HCT116 (cell line): Measurements from ENCODE around the gene DIS3L2. TPM values are rescaled to one million over a fixed set of nuclear protein-coding genes. Genes with fewer than 3 reads are reported as not detected.
"Not testable (repeated sequence)": the region's sequence is repeated elsewhere in the genome, so short reads cannot be mapped to it uniquely, and the experiment has no call there.

Experiments
- ATAC-seq: fragments of 200-7000 bp; cut with Tn5 transposase; 2 replicates; pipeline ENCODE4 v1.9.1; 2020; ENCODE audit warnings: mild to moderate bottlenecking, moderate library complexity
- BruUV-seq: library from RNA; stranded (reverse); fragments of 400-500 nt; replicated peaks from 2 replicates; lab custom pipeline; 2021; lab: Mats Ljungman, UMichigan
- CTCF ChIA-PET: fragments of 300-600 bp; sonication (Branson Sonifier 250); formaldehyde crosslinking; loops from one replicate; lab custom pipeline; 2021; ENCODE audit warnings: antibody characterized with exemption; lab: Charles Lee
- POLR2A ChIA-PET: fragments of 300-600, 350-600 bp; sonication (Branson Sonifier 250); formaldehyde crosslinking; loops from one replicate; lab custom pipeline; 2021; ENCODE audit warnings: antibody characterized with exemption; lab: Charles Lee
- RAD21 ChIA-PET, 2 experiments: fragments of 300-600 bp; sonication (Branson Sonifier 250); formaldehyde crosslinking; loops; one replicate each; lab custom pipeline; 2023; ENCODE audit warnings: low total read pairs in 2 of 2; ENCODE audit not compliant: uncharacterized antibody in 2 of 2, unreplicated experiment in 2 of 2, low non-redundant PET in 1 of 2; lab: Charles Lee
- DNase-seq: peaks from one replicate; pipeline ENCODE4 v3.0.0-alpha.2; 2010; ENCODE audit warnings: low read depth, low spot score
- H2AFZ ChIP-seq: fragments of 200-600 bp; shearing (Covaris generic), sonication (generic); 2 replicates; pipeline ENCODE4 v1.6.1; 2017; ENCODE audit warnings: low read depth, mixed run types, mixed read lengths, antibody characterized with exemption, low read length; ENCODE audit not compliant: poor library complexity, severe bottlenecking
- H3K27ac ChIP-seq: 2 replicates; pipeline ENCODE4 v1.5.1; 2012; ENCODE audit warnings: low read depth, low read length
- H3K27me3 ChIP-seq: fragments of 200-600 bp; sonication (generic); 2 replicates; pipeline ENCODE4 v1.6.1; 2016; ENCODE audit warnings: mixed run types, low read length, mixed read lengths; ENCODE audit not compliant: insufficient read depth
- H3K36me3 ChIP-seq, 2 experiments: fragments of 200-500 bp in 1 of 2; fragments of 200-600 bp in 1 of 2; sonication (Bioruptor generic) in 1 of 2; sonication (generic) in 1 of 2; 2 replicates each; pipeline versions ENCODE4 v1.5.1 to v1.6.1; 2014 to 2016; ENCODE audit warnings: low read length in 2 of 2, inconsistent platforms in 1 of 2, mixed read lengths in 1 of 2, mixed run types in 1 of 2; ENCODE audit not compliant: insufficient read depth in 2 of 2, control insufficient read depth in 1 of 2
- H3K4me1 ChIP-seq, 2 experiments: fragments of 200-600 bp in 1 of 2; sonication (generic) in 1 of 2; 2 replicates each; pipeline versions ENCODE4 v1.5.1 to v1.6.1; 2012 to 2017; ENCODE audit warnings: low read length in 2 of 2, inconsistent platforms in 1 of 2, mild to moderate bottlenecking in 1 of 2, mixed read lengths in 1 of 2, mixed run types in 1 of 2, moderate library complexity in 1 of 2; ENCODE audit not compliant: insufficient read depth in 2 of 2, control insufficient read depth in 1 of 2
- H3K4me2 ChIP-seq: fragments of 200-600 bp; sonication (generic); 2 replicates; pipeline ENCODE4 v1.6.1; 2017; ENCODE audit warnings: mixed run types, low read length, mixed read lengths
- H3K4me3 ChIP-seq, 2 experiments: fragments of 200-600 bp in 1 of 2; sonication (generic) in 1 of 2; replicated peaks in 1 of 2; 2 replicates each; pipeline ENCODE4 v1.5.1; 2011 to 2016; ENCODE audit warnings: low read length in 2 of 2, control low read depth in 1 of 2, low read depth in 1 of 2, mild to moderate bottlenecking in 1 of 2, mixed read lengths in 1 of 2, mixed run types in 1 of 2
- H3K79me2 ChIP-seq: fragments of 200-600 bp; sonication (generic); 2 replicates; pipeline ENCODE4 v1.6.1; 2017; ENCODE audit warnings: mild to moderate bottlenecking, mixed run types, low read length, moderate library complexity, mixed read lengths; ENCODE audit not compliant: insufficient read depth
- H3K9ac ChIP-seq: fragments of 200-600 bp; sonication (generic); 2 replicates; pipeline ENCODE4 v1.6.1; 2016; ENCODE audit warnings: low read length, mixed read lengths
- H3K9me2 ChIP-seq: fragments of 200-600 bp; sonication (generic), shearing (Covaris generic); 2 replicates; pipeline ENCODE4 v1.6.1; 2017; ENCODE audit warnings: mixed run types, mild to moderate bottlenecking, moderate library complexity; ENCODE audit not compliant: insufficient read depth
- H3K9me3 ChIP-seq, 2 experiments: fragments of 200-500 bp in 1 of 2; fragments of 200-600 bp in 1 of 2; sonication (Bioruptor generic) in 1 of 2; sonication (generic) in 1 of 2; 2 replicates each; pipeline ENCODE4 v1.6.1; 2014 to 2017; ENCODE audit warnings: low read length in 2 of 2, mixed read lengths in 2 of 2, inconsistent platforms in 1 of 2, low read depth in 1 of 2, mild to moderate bottlenecking in 1 of 2, mixed run types in 1 of 2, moderate library complexity in 1 of 2; ENCODE audit not compliant: control insufficient read depth in 1 of 2, insufficient read depth in 1 of 2
- H4K20me1 ChIP-seq: fragments of 200-600 bp; sonication (generic), shearing (Covaris generic); 2 replicates; pipeline ENCODE4 v1.6.1; 2017; ENCODE audit warnings: mixed run types, mild to moderate bottlenecking, moderate library complexity; ENCODE audit not compliant: insufficient read depth
- CBX3 ChIP-seq: IDR thresholded peaks from 2 replicates; pipeline ENCODE4 v1.6.1; 2012; ENCODE audit warnings: low read depth
- CEBPB ChIP-seq: IDR thresholded peaks from 2 replicates; pipeline ENCODE4 v1.6.1; 2012; ENCODE audit warnings: low read depth
- EZH2 ChIP-seq: fragments of 200-600 bp; sonication (generic); IDR thresholded peaks from 2 replicates; pipeline ENCODE4 v1.6.1; 2017; ENCODE audit warnings: antibody characterized with exemption, mixed run types
- EZH2phosphoT487 ChIP-seq: fragments of 200-600 bp; IDR thresholded peaks from 2 replicates; pipeline ENCODE4 v1.6.1; 2018; ENCODE audit warnings: antibody characterized with exemption, borderline replicate concordance
- FOSL1 ChIP-seq: IDR thresholded peaks from 2 replicates; pipeline ENCODE4 v1.6.1; 2012; ENCODE audit warnings: low read depth
- JUND ChIP-seq: IDR thresholded peaks from 2 replicates; pipeline ENCODE4 v1.6.1; 2012
- POLR2A ChIP-seq: IDR thresholded peaks from 2 replicates; pipeline ENCODE4 v1.7.0; 2011; ENCODE audit warnings: borderline replicate concordance; ENCODE audit not compliant: insufficient read depth, insufficient read length; ENCODE audit errors: extremely low read depth
- SRF ChIP-seq: IDR thresholded peaks from 2 replicates; pipeline ENCODE4 v1.6.1; 2012; ENCODE audit warnings: low read depth
- ZFX ChIP-seq: fragments of 450-650 bp; IDR thresholded peaks from 2 replicates; pipeline ENCODE4 v1.6.1; 2017
- ZNF274 ChIP-seq: fragments of 200-500 bp; sonication (Bioruptor generic); IDR thresholded peaks from 2 replicates; pipeline ENCODE4 v1.6.1; 2014; ENCODE audit warnings: mild to moderate bottlenecking, low read depth, low read length, inconsistent platforms
- intact Hi-C: fragments of 100-400 bp; cut with micrococcal nuclease; formaldehyde crosslinking; loops from 2 replicates; pipeline ENCODE4 v1.10.0; 2022
- total RNA-seq: library from RNA; stranded (reverse); gene quantifications from one replicate; pipeline ENCODE4 v1.2.1, GENCODE V29; 2021; ENCODE audit not compliant: unreplicated experiment
- TF ChIP-seq, protein P1 (sequence below): IDR thresholded peaks from 2 replicates; pipeline ENCODE4 v1.6.1; 2011; ENCODE audit warnings: mild to moderate bottlenecking, low read length, moderate library complexity; ENCODE audit not compliant: insufficient replicate concordance; ENCODE audit errors: extremely low read depth
- TF ChIP-seq, protein P2 (sequence below), 3 experiments: fragments of 200-600 bp in 1 of 3; sonication (generic) in 1 of 3; IDR thresholded peaks in 2 of 3; conservative IDR thresholded peaks in 1 of 3; 2 replicates each; pipeline ENCODE4 v1.5.1; 2012 to 2017; ENCODE audit warnings: low read depth in 2 of 3, low read length in 2 of 3, antibody characterized with exemption in 1 of 3, borderline replicate concordance in 1 of 3, control low read depth in 1 of 3, mild to moderate bottlenecking in 1 of 3, mixed read lengths in 1 of 3, mixed run types in 1 of 3, moderate library complexity in 1 of 3; ENCODE audit not compliant: insufficient read depth in 1 of 3
- TF ChIP-seq, protein P3 (sequence below): IDR thresholded peaks from 2 replicates; pipeline ENCODE4 v1.6.1; 2012
- TF ChIP-seq, protein P4 (sequence below): IDR thresholded peaks from 2 replicates; pipeline ENCODE4 v1.6.1; 2012

Gene DIS3L2
- total RNA-seq, 1 experiment from 2014 or later: 42.5 TPM

DNA sequence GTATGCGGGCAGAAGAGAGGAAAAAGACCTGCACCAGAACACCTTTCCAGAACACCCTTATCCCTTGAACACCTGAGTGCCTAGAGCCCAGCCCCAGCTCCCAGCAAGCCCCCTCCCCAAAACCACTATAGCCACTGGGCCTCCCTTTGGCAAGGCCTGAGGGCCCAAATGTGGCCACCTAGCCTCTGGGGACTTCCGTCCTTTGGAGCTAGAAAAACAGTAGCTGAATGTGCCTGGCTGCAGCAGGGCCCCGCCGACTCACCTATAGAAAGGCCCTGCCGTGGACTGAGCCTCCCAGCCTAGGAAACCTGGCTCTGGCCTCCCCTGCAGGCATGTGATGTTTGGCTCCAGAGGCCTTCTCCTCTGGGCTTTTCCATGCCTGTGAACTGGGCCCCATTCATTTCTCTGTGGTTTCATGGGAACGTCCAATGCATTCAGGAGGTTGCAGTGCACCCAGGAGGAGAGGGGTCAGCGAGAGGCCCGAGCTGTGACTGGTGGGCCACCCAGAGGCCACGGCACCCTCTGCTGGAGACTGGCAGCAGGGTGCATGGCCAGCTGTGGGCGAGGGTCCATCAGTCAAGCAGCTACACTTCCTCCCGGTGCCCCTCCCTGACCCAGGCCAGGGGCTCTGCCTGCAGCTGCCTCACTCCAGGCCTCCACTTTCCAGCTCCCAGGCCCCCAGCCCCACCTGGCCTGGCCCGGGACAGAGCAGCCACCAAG is 401.7 kb downstream of the DIS3L2 start:
- intact Hi-C loops, H3K27me3 ChIP-seq, BruUV-seq, H3K27ac ChIP-seq, H3K4me2 ChIP-seq, H3K36me3 ChIP-seq, H3K9ac ChIP-seq, H3K9me2 ChIP-seq, H3K4me3 ChIP-seq, ATAC-seq, H3K79me2 ChIP-seq, POLR2A ChIA-PET, H4K20me1 ChIP-seq, H2AFZ ChIP-seq, H3K9me3 ChIP-seq, H3K4me1 ChIP-seq, DNase-seq, RAD21 ChIA-PET: not testable (repeated sequence)
- CTCF ChIA-PET: interaction anchor here (1.1 to 1.9 kb wide), 3 partner anchors 22 to 462 kb away, joined by 3 to 5 read pairs (median 3); no protein-coding TSS in a partner anchor

DNA sequence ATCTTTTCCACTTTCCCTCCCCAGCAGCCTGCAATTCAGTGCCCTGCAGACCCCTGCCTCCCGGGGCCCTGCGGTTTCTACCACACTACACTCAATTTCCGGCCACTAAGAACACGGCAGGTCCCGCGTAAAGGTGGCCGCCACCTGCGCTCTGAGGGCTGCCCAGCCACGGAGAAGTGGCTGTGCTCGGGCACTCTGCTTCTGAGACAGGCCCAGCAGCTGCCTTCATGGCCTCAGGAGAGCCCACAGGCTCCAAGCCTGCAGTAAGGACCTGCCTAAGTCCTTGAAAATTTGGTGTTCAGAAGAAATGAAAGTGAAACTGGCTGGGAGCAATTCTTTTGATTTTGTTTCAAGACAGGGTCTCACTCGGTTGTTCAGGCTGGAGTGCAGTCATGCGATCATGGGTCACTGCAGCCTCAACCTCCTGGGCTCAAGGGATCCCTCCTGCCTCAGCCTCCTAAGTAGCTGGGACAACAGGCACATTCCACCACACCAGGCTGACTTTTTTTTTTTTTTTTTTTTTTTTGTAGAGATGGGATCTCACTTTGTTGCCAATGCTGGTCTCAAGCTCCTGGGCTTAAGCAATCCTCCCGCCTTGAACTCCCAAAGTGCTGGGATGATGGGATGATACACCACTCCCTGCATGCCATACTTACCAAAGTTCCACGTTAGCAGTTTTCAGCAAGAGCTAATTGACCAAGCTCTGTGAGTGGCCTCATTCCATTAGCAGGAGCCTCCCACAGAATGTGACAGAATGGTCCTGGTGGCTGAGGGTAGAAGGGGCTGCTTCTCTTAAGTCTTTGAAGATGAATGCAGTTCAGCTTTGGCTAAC is 402.5 kb downstream of the DIS3L2 start:
- ChIA-PET RAD21 (interaction anchor here in 1 of 2 experiments (0.7 kb wide), 1 partner anchor 71 kb away, joined by 7 read pairs; no protein-coding TSS in a partner anchor), CTCF (interaction anchor here (1.1 to 1.8 kb wide), 3 partner anchors 21 to 463 kb away, joined by 3 to 4 read pairs (median 3); no protein-coding TSS in a partner anchor), POLR2A (no interaction called here)
- Histone ChIP-seq H3K4me3 (no peak overlapping the region), H3K27me3 (no peaks in the 10 kb centered on the region), H4K20me1 (no peaks in the 10 kb centered on the region), H3K79me2 (no peaks in the 10 kb centered on the region), H3K9me2 (no peaks in the 10 kb centered on the region), H3K9me3 (no peaks in the 10 kb centered on the region), H3K36me3 (no peaks in the 10 kb centered on the region), H2AFZ (no peak overlapping the region), H3K9ac (no peak overlapping the region), H3K27ac (no peak overlapping the region), H3K4me2 (no peak overlapping the region), H3K4me1 (peaks cover 0 to 4% of the 10 kb centered on the region in 2 experiments; a peak in 1 of 4 replicates)
- no TSS peak for BruUV-seq
- no peak for ATAC-seq
- intact Hi-C loops: no loop called here
- no peak for DNase-seq
- no peak for TF ChIP-seq SRF
- TF ChIP-seq, protein P1, sequence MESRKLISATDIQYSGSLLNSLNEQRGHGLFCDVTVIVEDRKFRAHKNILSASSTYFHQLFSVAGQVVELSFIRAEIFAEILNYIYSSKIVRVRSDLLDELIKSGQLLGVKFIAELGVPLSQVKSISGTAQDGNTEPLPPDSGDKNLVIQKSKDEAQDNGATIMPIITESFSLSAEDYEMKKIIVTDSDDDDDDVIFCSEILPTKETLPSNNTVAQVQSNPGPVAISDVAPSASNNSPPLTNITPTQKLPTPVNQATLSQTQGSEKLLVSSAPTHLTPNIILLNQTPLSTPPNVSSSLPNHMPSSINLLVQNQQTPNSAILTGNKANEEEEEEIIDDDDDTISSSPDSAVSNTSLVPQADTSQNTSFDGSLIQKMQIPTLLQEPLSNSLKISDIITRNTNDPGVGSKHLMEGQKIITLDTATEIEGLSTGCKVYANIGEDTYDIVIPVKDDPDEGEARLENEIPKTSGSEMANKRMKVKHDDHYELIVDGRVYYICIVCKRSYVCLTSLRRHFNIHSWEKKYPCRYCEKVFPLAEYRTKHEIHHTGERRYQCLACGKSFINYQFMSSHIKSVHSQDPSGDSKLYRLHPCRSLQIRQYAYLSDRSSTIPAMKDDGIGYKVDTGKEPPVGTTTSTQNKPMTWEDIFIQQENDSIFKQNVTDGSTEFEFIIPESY: no peak
- TF ChIP-seq, protein P2, sequence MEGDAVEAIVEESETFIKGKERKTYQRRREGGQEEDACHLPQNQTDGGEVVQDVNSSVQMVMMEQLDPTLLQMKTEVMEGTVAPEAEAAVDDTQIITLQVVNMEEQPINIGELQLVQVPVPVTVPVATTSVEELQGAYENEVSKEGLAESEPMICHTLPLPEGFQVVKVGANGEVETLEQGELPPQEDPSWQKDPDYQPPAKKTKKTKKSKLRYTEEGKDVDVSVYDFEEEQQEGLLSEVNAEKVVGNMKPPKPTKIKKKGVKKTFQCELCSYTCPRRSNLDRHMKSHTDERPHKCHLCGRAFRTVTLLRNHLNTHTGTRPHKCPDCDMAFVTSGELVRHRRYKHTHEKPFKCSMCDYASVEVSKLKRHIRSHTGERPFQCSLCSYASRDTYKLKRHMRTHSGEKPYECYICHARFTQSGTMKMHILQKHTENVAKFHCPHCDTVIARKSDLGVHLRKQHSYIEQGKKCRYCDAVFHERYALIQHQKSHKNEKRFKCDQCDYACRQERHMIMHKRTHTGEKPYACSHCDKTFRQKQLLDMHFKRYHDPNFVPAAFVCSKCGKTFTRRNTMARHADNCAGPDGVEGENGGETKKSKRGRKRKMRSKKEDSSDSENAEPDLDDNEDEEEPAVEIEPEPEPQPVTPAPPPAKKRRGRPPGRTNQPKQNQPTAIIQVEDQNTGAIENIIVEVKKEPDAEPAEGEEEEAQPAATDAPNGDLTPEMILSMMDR (IDR thresholded peaks at IDR 0.05 in 2 of 3, conservative IDR thresholded peaks at IDR 0.05 in 1 of 3; ENCODE audit: borderline replicate concordance in 1 of 3, insufficient read depth in 1 of 3, low read depth in 2 of 3, low read length in 2 of 3): no peak
- TF ChIP-seq ZFX: no peak
- TF ChIP-seq CBX3: no peak
- no peak for TF ChIP-seq ZNF274
- TF ChIP-seq CEBPB: no peak
- TF ChIP-seq JUND: no peak
- TF ChIP-seq FOSL1: no peak
- TF ChIP-seq EZH2: no peak
- TF ChIP-seq, protein P3, sequence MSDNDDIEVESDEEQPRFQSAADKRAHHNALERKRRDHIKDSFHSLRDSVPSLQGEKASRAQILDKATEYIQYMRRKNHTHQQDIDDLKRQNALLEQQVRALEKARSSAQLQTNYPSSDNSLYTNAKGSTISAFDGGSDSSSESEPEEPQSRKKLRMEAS: no peak
- TF ChIP-seq EZH2phosphoT487: no peak
- TF ChIP-seq POLR2A: no peak
- TF ChIP-seq, protein P4, sequence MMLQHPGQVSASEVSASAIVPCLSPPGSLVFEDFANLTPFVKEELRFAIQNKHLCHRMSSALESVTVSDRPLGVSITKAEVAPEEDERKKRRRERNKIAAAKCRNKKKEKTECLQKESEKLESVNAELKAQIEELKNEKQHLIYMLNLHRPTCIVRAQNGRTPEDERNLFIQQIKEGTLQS: no peak
